Vagina (tissue), 2 donors: ENCODE data around the gene FUT6. TPM values are rescaled to one million over a fixed set of nuclear protein-coding genes. Genes with fewer than 3 reads are reported as not detected.

Source experiments
- DNase-seq, 2 donors: peaks; one replicate each; pipeline ENCODE4 v3.0.0-alpha.2; 2017; ENCODE audit errors: extremely low spot score in 2 of 2
- H3K27ac ChIP-seq: fragments of 200-600 bp; sonication (generic); one replicate; pipeline ENCODE4 v1.5.1; 2019
- H3K27me3 ChIP-seq: fragments of 200-600 bp; sonication (generic); one replicate; pipeline ENCODE4 v1.5.1; 2019
- H3K36me3 ChIP-seq, 2 donors: fragments of 200-600 bp; sonication (generic); one replicate each; pipeline ENCODE4 v1.5.1; 2017 to 2019
- H3K4me1 ChIP-seq: fragments of 200-600 bp; sonication (generic); one replicate; pipeline ENCODE4 v1.5.1; 2019
- H3K4me3 ChIP-seq, 2 donors: fragments of 200-600 bp; sonication (generic); 1 replicate in 1 of 2; 2 replicates in 1 of 2; pipeline ENCODE4 v1.5.1; 2016 to 2019
- H3K9me3 ChIP-seq: fragments of 200-600 bp; sonication (generic); one replicate; pipeline ENCODE4 v1.5.1; 2019
- POLR2A ChIP-seq, 2 donors: fragments of 450-650 bp; IDR thresholded peaks; one replicate each; pipeline ENCODE4 v1.6.1; 2017; ENCODE audit warnings: antibody characterized with exemption in 2 of 2, mild to moderate bottlenecking in 2 of 2, moderate library complexity in 2 of 2
- POLR2AphosphoS5 ChIP-seq, 2 donors: sonication (generic); formaldehyde crosslinking; IDR thresholded peaks; one replicate each; pipeline ENCODE4 v1.9.0; 2017; ENCODE audit warnings: antibody characterized with exemption in 2 of 2, mild to moderate bottlenecking in 2 of 2, low read depth in 1 of 2; ENCODE audit not compliant: insufficient read depth in 1 of 2
- intact Hi-C: fragments of 100-400 bp; cut with DNase I; formaldehyde crosslinking; loops from one replicate; pipeline ENCODE4 v1.15.1; 2023
- total RNA-seq: library from RNA; depleted of rRNA; stranded (reverse); fragments of >200 nt; gene quantifications from one replicate; pipeline ENCODE4 v1.2.3, GENCODE V29; 2016
- TF ChIP-seq, protein P1 (sequence below), 3 experiments: fragments of 450-650 bp in 2 of 3; fragments of 200-600 bp in 1 of 3; sonication (generic) in 1 of 3; IDR thresholded peaks; one replicate each; pipeline ENCODE4 v1.5.1; 2017 to 2019; ENCODE audit warnings: antibody characterized with exemption in 3 of 3, mild to moderate bottlenecking in 2 of 3, moderate library complexity in 2 of 3

Gene FUT6
- total RNA-seq, 1 donor from 2014 or later, result 36.8 TPM

DNA sequence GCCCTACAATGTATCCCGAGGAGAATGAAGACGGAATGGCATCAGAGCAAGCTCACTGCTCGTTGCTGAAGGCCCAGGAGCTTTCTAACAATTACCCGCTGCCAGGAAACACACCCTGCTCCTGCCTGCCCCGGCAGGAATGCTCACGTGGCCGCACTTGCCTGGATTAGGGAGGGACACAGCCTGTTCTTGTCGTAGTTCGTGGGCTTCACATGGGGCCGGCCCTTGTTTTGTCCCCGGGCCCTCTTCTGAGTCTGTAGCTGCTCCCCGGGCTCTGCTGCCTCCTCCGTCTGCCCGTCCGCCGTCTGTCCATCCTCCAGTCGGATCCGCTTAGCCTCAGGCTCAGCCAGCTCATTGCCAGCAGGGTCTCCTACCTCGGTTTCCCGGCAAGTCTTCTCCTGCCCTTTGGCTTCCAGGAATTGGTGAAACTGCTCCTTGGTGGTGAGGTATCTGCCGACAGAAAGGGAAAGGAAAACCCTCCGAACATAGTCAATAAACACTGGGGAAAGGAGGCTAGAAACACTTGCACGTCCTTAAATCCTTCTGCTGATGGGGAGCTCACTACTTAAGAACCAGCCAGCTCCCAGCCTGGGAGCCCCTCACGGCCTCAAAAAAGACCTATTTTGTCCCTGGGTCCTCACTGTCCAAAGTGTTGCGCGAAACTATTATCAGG is 49.5 kb downstream of the FUT6 start:
- Histone ChIP-seq H3K36me3 (peaks cover 0 to 49% of the 10 kb centered on the region in 2 donors), H3K27me3 (no peaks in the 10 kb centered on the region), H3K4me3 (peak overlapping the region; percentile 70 to 93), H3K27ac (peak overlapping the region; percentile 94), H3K9me3 (no peaks in the 10 kb centered on the region), H3K4me1 (peaks cover 13% of the 10 kb centered on the region)
- intact Hi-C loops, result no loop called here
- TF ChIP-seq, protein P1, sequence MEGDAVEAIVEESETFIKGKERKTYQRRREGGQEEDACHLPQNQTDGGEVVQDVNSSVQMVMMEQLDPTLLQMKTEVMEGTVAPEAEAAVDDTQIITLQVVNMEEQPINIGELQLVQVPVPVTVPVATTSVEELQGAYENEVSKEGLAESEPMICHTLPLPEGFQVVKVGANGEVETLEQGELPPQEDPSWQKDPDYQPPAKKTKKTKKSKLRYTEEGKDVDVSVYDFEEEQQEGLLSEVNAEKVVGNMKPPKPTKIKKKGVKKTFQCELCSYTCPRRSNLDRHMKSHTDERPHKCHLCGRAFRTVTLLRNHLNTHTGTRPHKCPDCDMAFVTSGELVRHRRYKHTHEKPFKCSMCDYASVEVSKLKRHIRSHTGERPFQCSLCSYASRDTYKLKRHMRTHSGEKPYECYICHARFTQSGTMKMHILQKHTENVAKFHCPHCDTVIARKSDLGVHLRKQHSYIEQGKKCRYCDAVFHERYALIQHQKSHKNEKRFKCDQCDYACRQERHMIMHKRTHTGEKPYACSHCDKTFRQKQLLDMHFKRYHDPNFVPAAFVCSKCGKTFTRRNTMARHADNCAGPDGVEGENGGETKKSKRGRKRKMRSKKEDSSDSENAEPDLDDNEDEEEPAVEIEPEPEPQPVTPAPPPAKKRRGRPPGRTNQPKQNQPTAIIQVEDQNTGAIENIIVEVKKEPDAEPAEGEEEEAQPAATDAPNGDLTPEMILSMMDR (IDR thresholded peaks at IDR 0.05), result no peak
- TF ChIP-seq POLR2A (IDR thresholded peaks at IDR 0.05) (no peak), POLR2AphosphoS5 (IDR thresholded peaks at IDR 0.05; ENCODE audit: insufficient read depth in 1 of 2, low read depth in 1 of 2) (no peak)
- peak in 1 of 2 donors; percentile 95 for DNase-seq

GRCh38 chr19:5789351-5789761 is 50.1 kb downstream of the FUT6 start:
- TF ChIP-seq POLR2A (IDR thresholded peaks at IDR 0.05) (no peak), POLR2AphosphoS5 (IDR thresholded peaks at IDR 0.05; ENCODE audit: insufficient read depth in 1 of 2, low read depth in 1 of 2) (no peak)
- TF ChIP-seq, protein P1 (IDR thresholded peaks at IDR 0.05), result no peak
- peaks cover 0 to 55% of the 10 kb centered on the region in 2 donors for H3K36me3 ChIP-seq

GRCh38 chr19:5788422-5788821 is 51.1 kb downstream of the FUT6 start:
- no peaks in the 10 kb centered on the region for H3K9me3 ChIP-seq
- H3K4me3 ChIP-seq, result no peak overlapping the region
- intact Hi-C loops, result no loop called here
- peaks cover 0 to 55% of the 10 kb centered on the region in 2 donors for H3K36me3 ChIP-seq
- no peak overlapping the region for H3K27ac ChIP-seq
- peaks cover 13% of the 10 kb centered on the region for H3K4me1 ChIP-seq
- no peak for DNase-seq
- TF ChIP-seq POLR2A (IDR thresholded peaks at IDR 0.05), result no peak
- TF ChIP-seq POLR2AphosphoS5 (IDR thresholded peaks at IDR 0.05; ENCODE audit: insufficient read depth in 1 of 2, low read depth in 1 of 2), result no peak
- TF ChIP-seq, protein P1 (IDR thresholded peaks at IDR 0.05), result no peak
- H3K27me3 ChIP-seq, result no peaks in the 10 kb centered on the region

More at GRCh38 chr19:5789351-5789761, 50.1 kb downstream of the FUT6 start:
- H3K27me3 ChIP-seq, result no peaks in the 10 kb centered on the region
- no peaks in the 10 kb centered on the region for H3K9me3 ChIP-seq
- no peak overlapping the region for H3K27ac ChIP-seq
- peaks cover 13% of the 10 kb centered on the region for H3K4me1 ChIP-seq
- DNase-seq, result no peak
- intact Hi-C loops, result no loop called here
- no peak overlapping the region for H3K4me3 ChIP-seq

DNA sequence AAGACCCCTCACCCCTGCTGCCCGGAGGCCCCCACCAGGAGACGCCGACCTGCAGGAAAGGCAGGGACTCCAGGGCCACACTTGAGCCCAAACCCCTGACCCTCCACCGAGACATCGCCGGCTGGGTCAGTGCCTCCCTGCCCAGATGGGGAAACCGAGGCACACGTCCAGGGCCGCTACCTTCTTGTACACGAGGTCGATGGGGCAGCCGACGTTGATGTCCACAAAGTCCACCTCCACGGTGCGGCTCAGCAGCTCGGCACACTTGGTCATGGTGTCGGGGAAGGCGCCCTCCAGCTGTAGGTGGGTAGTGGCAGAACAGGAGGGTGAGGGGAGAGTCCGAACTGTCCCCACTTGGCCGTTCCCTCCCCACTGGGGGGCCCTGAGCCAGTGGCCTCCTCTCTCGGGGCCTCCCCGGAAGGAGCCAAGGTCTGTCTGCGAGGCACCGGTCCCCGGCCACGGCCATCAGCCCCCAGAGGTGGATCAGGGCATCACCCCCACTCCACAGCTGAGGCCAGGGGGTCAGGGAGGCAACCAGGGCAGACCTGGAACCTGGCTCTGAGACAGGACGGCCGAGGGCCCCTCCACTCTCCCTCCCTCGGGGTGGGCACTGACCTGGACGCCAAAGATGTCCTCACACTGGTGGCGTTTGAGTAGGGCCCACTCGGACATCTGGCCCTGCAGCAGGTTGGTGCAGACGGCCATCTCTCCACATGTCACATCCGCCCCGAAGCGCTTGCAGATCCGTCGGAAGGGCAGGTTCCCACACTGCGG is 51.9 kb downstream of the FUT6 start:
- Histone ChIP-seq H3K27me3 (no peaks in the 10 kb centered on the region), H3K4me3 (no peak overlapping the region), H3K9me3 (no peaks in the 10 kb centered on the region), H3K36me3 (peaks cover 0 to 55% of the 10 kb centered on the region in 2 donors), H3K27ac (no peak overlapping the region), H3K4me1 (peaks cover 13% of the 10 kb centered on the region)
- TF ChIP-seq, protein P1 (IDR thresholded peaks at IDR 0.05), result no peak
- TF ChIP-seq POLR2AphosphoS5 (IDR thresholded peaks at IDR 0.05; ENCODE audit: insufficient read depth in 1 of 2, low read depth in 1 of 2), result no peak
- no peak for TF ChIP-seq POLR2A (IDR thresholded peaks at IDR 0.05)
- intact Hi-C loops, result no loop called here
- no peak for DNase-seq
